ENCODE measurements around the gene VEZF1. TPM values are rescaled to one million over a fixed set of nuclear protein-coding genes. Genes with fewer than 3 reads are reported as not detected.

The VEZF1 gene
- total and polyA plus RNA-seq, 10 donors, result 10.0 to 59.9 (median 50.8) TPM

DNA sequence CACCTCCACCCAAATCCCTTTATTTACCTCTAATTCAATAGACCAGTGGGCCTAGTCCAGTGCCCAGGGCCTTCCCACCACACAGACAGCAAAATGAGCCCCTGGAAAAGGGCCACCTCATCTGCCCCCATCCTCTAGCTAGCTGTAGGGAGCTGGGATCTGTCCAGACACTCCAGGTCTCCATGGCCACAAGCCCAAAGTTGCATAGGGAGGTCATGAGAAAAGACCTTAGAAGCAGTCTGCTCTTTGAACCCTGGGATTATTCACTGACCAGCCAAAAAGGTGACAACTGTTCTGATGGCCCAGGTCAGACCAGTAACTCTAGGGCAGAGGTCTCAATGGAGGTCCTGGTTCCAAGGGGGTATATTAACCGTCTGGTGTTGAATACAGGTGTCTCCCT is 34.8 kb downstream of the VEZF1 start:
- peaks cover 0 to 64% (median 10%) of the 10 kb centered on the region in 7 donors for H3K27me3 ChIP-seq (replicated peaks in 1 of 7)
- H3K4me1 ChIP-seq, result peaks cover 19 to 86% (median 69%) of the 10 kb centered on the region in 6 donors
- WGBS, 5 donors, result 88 to 100% (median 90%) methylated on average over 1 of the region's 1 CpG
- peak; percentile 13 for DNase-seq
- no peaks in the 10 kb centered on the region for H3K36me3 ChIP-seq
- TF ChIP-seq POLR2AphosphoS5 (IDR thresholded peaks at IDR 0.05), result no peak
- TF ChIP-seq, protein P1, sequence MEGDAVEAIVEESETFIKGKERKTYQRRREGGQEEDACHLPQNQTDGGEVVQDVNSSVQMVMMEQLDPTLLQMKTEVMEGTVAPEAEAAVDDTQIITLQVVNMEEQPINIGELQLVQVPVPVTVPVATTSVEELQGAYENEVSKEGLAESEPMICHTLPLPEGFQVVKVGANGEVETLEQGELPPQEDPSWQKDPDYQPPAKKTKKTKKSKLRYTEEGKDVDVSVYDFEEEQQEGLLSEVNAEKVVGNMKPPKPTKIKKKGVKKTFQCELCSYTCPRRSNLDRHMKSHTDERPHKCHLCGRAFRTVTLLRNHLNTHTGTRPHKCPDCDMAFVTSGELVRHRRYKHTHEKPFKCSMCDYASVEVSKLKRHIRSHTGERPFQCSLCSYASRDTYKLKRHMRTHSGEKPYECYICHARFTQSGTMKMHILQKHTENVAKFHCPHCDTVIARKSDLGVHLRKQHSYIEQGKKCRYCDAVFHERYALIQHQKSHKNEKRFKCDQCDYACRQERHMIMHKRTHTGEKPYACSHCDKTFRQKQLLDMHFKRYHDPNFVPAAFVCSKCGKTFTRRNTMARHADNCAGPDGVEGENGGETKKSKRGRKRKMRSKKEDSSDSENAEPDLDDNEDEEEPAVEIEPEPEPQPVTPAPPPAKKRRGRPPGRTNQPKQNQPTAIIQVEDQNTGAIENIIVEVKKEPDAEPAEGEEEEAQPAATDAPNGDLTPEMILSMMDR (IDR thresholded peaks at IDR 0.05 in 8 of 11, conservative IDR thresholded peaks at IDR 0.05 in 3 of 11), result no peak
- TF ChIP-seq POLR2A (IDR thresholded peaks at IDR 0.05), result no peak
- H3K4me3 ChIP-seq, result no peak overlapping the region
- H3K9me3 ChIP-seq, result no peaks in the 10 kb centered on the region
- intact Hi-C loops (cut with DNase I; ENCODE audit: low total_unique reads), result no loop called here
- peak overlapping the region in 2 of 8 donors; percentile 35 to 86 for H3K27ac ChIP-seq

GRCh38 chr17:57949649-57950048 is 38.4 kb downstream of the VEZF1 start:
- H3K9me3 ChIP-seq, result no peaks in the 10 kb centered on the region
- H3K4me1 ChIP-seq, result peaks cover 22 to 100% (median 78%) of the 10 kb centered on the region in 6 donors
- no peak for TF ChIP-seq POLR2A (IDR thresholded peaks at IDR 0.05)
- TF ChIP-seq, protein P1 (IDR thresholded peaks at IDR 0.05 in 8 of 11, conservative IDR thresholded peaks at IDR 0.05 in 3 of 11), result no peak
- no peak for TF ChIP-seq POLR2AphosphoS5 (IDR thresholded peaks at IDR 0.05)
- no peaks in the 10 kb centered on the region for H3K36me3 ChIP-seq
- WGBS, 5 donors, result 83 to 95% (median 92%) methylated on average over 4 to 5 of the region's 5 CpGs
- H3K4me3 ChIP-seq, result no peak overlapping the region
- DNase-seq, result no peak
- peaks cover 0 to 32% (median 7%) of the 10 kb centered on the region in 7 donors for H3K27me3 ChIP-seq (replicated peaks in 1 of 7)
- peak overlapping the region in 6 of 8 donors; percentile 29 to 82 (median 78) for H3K27ac ChIP-seq
- intact Hi-C loops (cut with DNase I; ENCODE audit: low total_unique reads), result no loop called here

DNA sequence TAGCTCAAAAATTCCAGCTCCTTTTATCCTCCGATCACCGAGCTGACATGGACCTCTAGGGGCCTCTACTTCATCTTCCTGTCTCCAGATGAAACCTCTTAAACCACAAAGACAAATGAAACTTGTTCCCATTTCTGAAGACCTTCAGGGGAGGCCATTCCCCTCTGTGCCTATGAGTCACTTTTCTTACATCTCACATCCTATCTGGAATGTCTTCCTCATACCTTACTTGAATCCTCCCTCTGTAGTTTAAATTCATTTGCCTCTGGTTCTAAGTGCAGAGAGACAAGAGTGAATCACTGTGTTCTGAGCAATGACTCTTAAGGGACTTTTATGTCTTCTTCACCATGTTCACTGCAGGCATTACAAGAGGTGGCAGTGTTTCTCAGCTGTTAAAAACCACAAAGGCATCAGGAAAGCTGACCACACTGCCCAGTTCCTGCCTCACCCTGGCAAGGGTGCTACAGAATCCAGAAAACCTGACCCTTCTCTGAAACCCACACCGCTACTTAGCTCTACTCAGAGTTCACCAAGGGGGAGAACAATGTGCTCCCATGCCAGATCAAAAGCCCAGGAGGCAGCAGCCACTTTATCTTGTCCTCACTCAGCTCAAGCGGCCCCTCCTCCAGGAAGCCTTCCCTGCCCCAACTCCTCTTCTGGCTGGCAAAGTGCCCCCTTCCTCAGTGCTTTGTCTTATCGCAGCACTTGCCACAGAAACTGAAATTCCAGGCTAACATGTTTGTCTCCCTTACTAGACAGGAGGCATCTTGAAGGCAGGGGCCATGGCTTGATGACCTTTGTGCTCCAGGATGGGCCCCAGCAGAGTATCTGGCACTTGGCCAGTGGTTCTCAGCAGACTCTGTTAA is 39.3 kb downstream of the VEZF1 start:
- peaks cover 0 to 24% (median 0%) of the 10 kb centered on the region in 7 donors for H3K27me3 ChIP-seq (replicated peaks in 1 of 7)
- TF ChIP-seq, protein P1 (IDR thresholded peaks at IDR 0.05 in 8 of 11, conservative IDR thresholded peaks at IDR 0.05 in 3 of 11), result no peak
- TF ChIP-seq POLR2A (IDR thresholded peaks at IDR 0.05), result no peak
- TF ChIP-seq POLR2AphosphoS5 (IDR thresholded peaks at IDR 0.05), result no peak
- H3K36me3 ChIP-seq, result no peaks in the 10 kb centered on the region
- 34 to 59% (median 40%) methylated on average over 5 of the region's 5 CpGs for WGBS, 5 donors
- DNase-seq, result no peak
- no peaks in the 10 kb centered on the region for H3K9me3 ChIP-seq
- intact Hi-C loops (cut with DNase I; ENCODE audit: low total_unique reads), result no loop called here
- H3K27ac ChIP-seq, result peak overlapping the region in 7 of 8 donors; percentile 76 to 82 (median 78)
- H3K4me3 ChIP-seq, result no peak overlapping the region
- peaks cover 19 to 93% (median 70%) of the 10 kb centered on the region in 6 donors for H3K4me1 ChIP-seq

- DNase-seq, result no peak
- TF ChIP-seq, protein P1 (IDR thresholded peaks at IDR 0.05 in 8 of 11, conservative IDR thresholded peaks at IDR 0.05 in 3 of 11), result no peak
- TF ChIP-seq POLR2A (IDR thresholded peaks at IDR 0.05) (no peak), POLR2AphosphoS5 (IDR thresholded peaks at IDR 0.05) (no peak)
- intact Hi-C loops (cut with DNase I; ENCODE audit: low total_unique reads), result no loop called here
- WGBS, 5 donors, result 77 to 91% (median 85%) methylated on average over 5 of the region's 5 CpGs
- Histone ChIP-seq H3K27ac (peak overlapping the region; percentile 13 to 82 (median 78)), H3K27me3 (replicated peaks in 1 of 7) (peaks cover 0 to 24% (median 0%) of the 10 kb centered on the region in 7 donors), H3K9me3 (no peaks in the 10 kb centered on the region), H3K36me3 (no peaks in the 10 kb centered on the region), H3K4me3 (no peak overlapping the region), H3K4me1 (peaks cover 18 to 93% (median 68%) of the 10 kb centered on the region in 6 donors)
These were observed 39.9 kb downstream of the VEZF1 start for GRCh38 chr17:57948169-57948554.

All from spleen (tissue), 11 donors.